Right lobe of liver (tissue), 4 donors: Measurements from ENCODE around the gene CFAP221.

Experiments used
- CTCF ChIP-seq, 4 donors: fragments of 200-600 bp in 3 of 4; fragments of 450-650 bp in 1 of 4; IDR thresholded peaks; one replicate each; pipeline versions ENCODE4 v1.5.1 to v1.8.0; 2016 to 2022; ENCODE audit warnings: antibody characterized with exemption in 4 of 4, mild to moderate bottlenecking in 2 of 4
- POLR2A ChIP-seq: fragments of 450-650 bp; IDR thresholded peaks from one replicate; pipeline ENCODE4 v1.6.1; 2017; ENCODE audit warnings: antibody characterized with exemption, mild to moderate bottlenecking
- donor health status: DM: no; HTN: no; CAD: no.
- donor health status: DM: no; HTN: no; CAD: no.
- donor health status: DM: no; HTN: yes; CAD: no.

DNA sequence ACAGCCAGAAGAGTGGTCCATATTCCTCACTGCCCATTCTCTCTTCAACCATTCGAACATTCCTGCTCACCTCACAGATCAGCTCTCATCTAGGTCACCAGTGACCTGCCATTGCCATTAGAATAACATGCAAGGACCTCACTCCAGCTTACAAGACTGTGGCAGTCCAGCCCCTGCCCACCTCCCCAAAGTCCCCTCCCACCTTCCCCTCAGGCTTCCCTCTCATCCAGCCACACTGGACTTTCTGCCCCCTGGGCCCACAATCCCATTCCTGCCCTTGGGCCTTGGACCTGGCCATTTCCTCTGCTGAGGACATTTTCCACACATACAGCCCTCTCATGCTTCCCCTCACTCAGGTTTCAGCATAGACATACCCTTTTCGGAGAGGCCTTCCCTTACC, 129.5 kb downstream of the CFAP221 start:
- TF ChIP-seq CTCF (IDR thresholded peaks at IDR 0.05): no peak
- TF ChIP-seq POLR2A: no peak
